ENCODE measurements around the gene ITFG1.

GRCh38 chr16:47129755-47130435 lies 331.0 kb downstream of the ITFG1 start:
- TF ChIP-seq POLR2A (IDR thresholded peaks at IDR 0.05; ENCODE audit: low read length) (no peak), GATA1 (IDR thresholded peaks at IDR 0.05; ENCODE audit: low read depth, low read length) (no peak)

All from erythroblast (primary cell).